ENCODE data around the gene TMEM250. TPM values are rescaled to one million over a fixed set of nuclear protein-coding genes. Genes with fewer than 3 reads are reported as not detected.
"Not testable (repeated sequence)": the region's sequence is repeated elsewhere in the genome, so short reads cannot be mapped to it uniquely, and the experiment has no call there.

TMEM250 gene
- total and polyA plus RNA-seq, 2 donors = 13.6 to 43.1 TPM

- H3K36me3 ChIP-seq (ENCODE audit: insufficient read depth) = no peaks in the 10 kb centered on the region
- peak overlapping the region; percentile 25 for H3K27ac ChIP-seq (ENCODE audit: low read depth)
- H3K4me1 ChIP-seq (ENCODE audit: insufficient read depth) = no peaks in the 10 kb centered on the region
- 68% methylated on average over 29 of the region's 29 CpGs for WGBS
- H3K4me3 ChIP-seq (ENCODE audit: low read depth, low read length) = no peak overlapping the region
- DNase-seq (ENCODE audit: extremely low spot score) = no peak
These were observed 11.3 kb downstream of the TMEM250 start for GRCh38 chr9:136107155-136107952.

- no peak for DNase-seq (ENCODE audit: extremely low spot score)
- no peaks in the 10 kb centered on the region for H3K4me1 ChIP-seq (ENCODE audit: insufficient read depth)
- 46% methylated on average over 17 of the region's 17 CpGs for WGBS
- no peak overlapping the region for H3K27ac ChIP-seq (ENCODE audit: low read depth)
- H3K36me3 ChIP-seq (ENCODE audit: insufficient read depth) = no peaks in the 10 kb centered on the region
- no peak overlapping the region for H3K4me3 ChIP-seq (ENCODE audit: low read depth, low read length)
These were observed 13.1 kb downstream of the TMEM250 start for GRCh38 chr9:136105398-136106135.

DNA sequence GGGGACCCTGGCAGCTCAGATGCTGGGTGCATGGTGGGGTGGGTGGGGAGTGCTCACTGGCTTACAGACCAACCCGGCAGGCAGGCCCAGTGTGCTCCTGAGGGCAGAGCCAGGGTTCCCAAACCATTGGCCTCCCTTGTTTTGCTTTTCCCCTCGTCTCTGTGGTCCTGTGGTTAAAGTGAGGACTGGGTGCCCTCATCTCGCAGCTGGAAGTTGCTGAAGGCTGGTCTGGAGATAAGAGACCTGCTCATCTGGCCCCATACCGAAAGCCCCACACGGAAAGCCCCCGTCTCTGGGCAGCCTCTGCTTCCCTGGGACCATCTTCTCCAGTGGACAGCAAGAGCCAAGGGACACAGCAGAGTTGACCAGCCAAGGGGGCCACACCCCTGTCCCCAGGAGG lies 13.8 kb downstream of the TMEM250 start:
- H3K36me3 ChIP-seq (ENCODE audit: insufficient read depth) = no peaks in the 10 kb centered on the region
- no peak for DNase-seq (ENCODE audit: extremely low spot score)
- no peak overlapping the region for H3K4me3 ChIP-seq (ENCODE audit: low read depth, low read length)
- H3K4me1 ChIP-seq (ENCODE audit: insufficient read depth) = no peaks in the 10 kb centered on the region
- 63% methylated on average over 6 of the region's 6 CpGs for WGBS
- no peak overlapping the region for H3K27ac ChIP-seq (ENCODE audit: low read depth)

DNA sequence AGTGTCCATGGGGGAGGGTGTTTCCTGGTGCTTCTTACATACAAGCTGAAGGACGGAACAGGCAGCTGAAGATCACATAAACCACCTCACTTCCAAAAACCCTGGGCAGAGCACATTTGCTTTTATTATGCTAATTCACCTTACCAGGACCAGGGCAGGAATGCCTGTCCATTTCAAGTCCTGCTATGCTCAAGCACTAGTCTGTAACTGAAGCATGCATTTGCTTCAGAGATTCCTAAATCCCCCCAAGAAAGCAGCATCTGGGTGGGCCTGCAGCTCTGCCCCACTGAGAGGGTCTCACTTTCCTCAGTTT lies 14.2 kb downstream of the TMEM250 start:
- H3K4me3 ChIP-seq (ENCODE audit: low read depth, low read length) = no peak overlapping the region
- no peaks in the 10 kb centered on the region for H3K4me1 ChIP-seq (ENCODE audit: insufficient read depth)
- 57% methylated on average over 1 of the region's 1 CpG for WGBS
- no peak overlapping the region for H3K27ac ChIP-seq (ENCODE audit: low read depth)
- no peaks in the 10 kb centered on the region for H3K36me3 ChIP-seq (ENCODE audit: insufficient read depth)
- no peak for DNase-seq (ENCODE audit: extremely low spot score)

GRCh38 chr9:136103651-136104487 lies 14.8 kb downstream of the TMEM250 start:
- H3K4me1 ChIP-seq (ENCODE audit: insufficient read depth) = no peaks in the 10 kb centered on the region
- DNase-seq (ENCODE audit: extremely low spot score) = no peak
- H3K36me3 ChIP-seq (ENCODE audit: insufficient read depth) = no peaks in the 10 kb centered on the region
- no peak overlapping the region for H3K4me3 ChIP-seq (ENCODE audit: low read depth, low read length)
- H3K27ac ChIP-seq (ENCODE audit: low read depth) = no peak overlapping the region
- 59% methylated on average over 34 of the region's 34 CpGs for WGBS

- not testable (repeated sequence) for H3K4me3 ChIP-seq (ENCODE audit: low read depth, low read length); H3K36me3 ChIP-seq (ENCODE audit: insufficient read depth); DNase-seq (ENCODE audit: extremely low spot score); H3K27ac ChIP-seq (ENCODE audit: low read depth); H3K4me1 ChIP-seq (ENCODE audit: insufficient read depth)
- 92% methylated on average over 13 of the region's 27 CpGs for WGBS
These were observed 17.0 kb downstream of the TMEM250 start for GRCh38 chr9:136101615-136102074.

- DNase-seq (ENCODE audit: extremely low spot score) = no peak
- H3K36me3 ChIP-seq (ENCODE audit: insufficient read depth) = no peaks in the 10 kb centered on the region
- 72% methylated on average over 26 of the region's 30 CpGs for WGBS
- H3K4me3 ChIP-seq (ENCODE audit: low read depth, low read length) = no peak overlapping the region
- H3K4me1 ChIP-seq (ENCODE audit: insufficient read depth) = peaks cover under 1% of the 10 kb centered on the region
- H3K27ac ChIP-seq (ENCODE audit: low read depth) = no peak overlapping the region
These were observed 17.7 kb downstream of the TMEM250 start for GRCh38 chr9:136100700-136101614.

GRCh38 chr9:136099542-136099941 lies 19.1 kb downstream of the TMEM250 start:
- Histone ChIP-seq H3K4me3 (ENCODE audit: low read depth, low read length) (no peak overlapping the region), H3K4me1 (ENCODE audit: insufficient read depth) (peaks cover 2% of the 10 kb centered on the region), H3K27ac (ENCODE audit: low read depth) (no peak overlapping the region), H3K36me3 (ENCODE audit: insufficient read depth) (no peaks in the 10 kb centered on the region)
- no peak for DNase-seq (ENCODE audit: extremely low spot score)
- WGBS = 78% methylated on average over 16 of the region's 25 CpGs

DNA sequence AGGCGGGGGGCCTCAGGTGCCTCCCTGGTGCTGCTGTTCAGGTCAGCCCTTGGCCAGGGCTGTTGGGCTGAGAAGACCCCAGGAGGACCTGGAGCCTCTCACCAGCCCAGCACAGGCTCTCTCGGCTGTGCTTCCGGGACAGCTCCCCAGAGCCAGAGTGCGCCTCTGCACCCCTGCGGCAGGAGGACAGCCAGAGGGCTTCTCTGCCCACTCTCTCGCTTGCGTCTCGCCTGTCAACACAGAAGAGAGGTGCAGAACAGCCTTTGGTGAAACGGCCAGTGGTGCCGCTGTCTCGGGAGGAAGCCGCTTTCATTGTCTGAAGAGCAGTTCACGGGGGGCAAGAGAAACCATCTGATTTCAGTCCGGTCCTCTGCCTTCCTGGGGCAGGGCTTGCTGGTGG lies 19.8 kb downstream of the TMEM250 start:
- H3K4me1 ChIP-seq (ENCODE audit: insufficient read depth) = peaks cover 2% of the 10 kb centered on the region
- DNase-seq (ENCODE audit: extremely low spot score) = no peak
- H3K36me3 ChIP-seq (ENCODE audit: insufficient read depth) = no peaks in the 10 kb centered on the region
- WGBS = 40% methylated on average over 14 of the region's 14 CpGs
- no peak overlapping the region for H3K27ac ChIP-seq (ENCODE audit: low read depth)
- no peak overlapping the region for H3K4me3 ChIP-seq (ENCODE audit: low read depth, low read length)

- 81% methylated on average over 11 of the region's 11 CpGs for WGBS
- Histone ChIP-seq H3K4me3 (ENCODE audit: low read depth, low read length) (no peak overlapping the region), H3K36me3 (ENCODE audit: insufficient read depth) (no peaks in the 10 kb centered on the region), H3K4me1 (ENCODE audit: insufficient read depth) (peaks cover 2% of the 10 kb centered on the region), H3K27ac (ENCODE audit: low read depth) (no peak overlapping the region)
- DNase-seq (ENCODE audit: extremely low spot score) = no peak
These were observed 20.5 kb downstream of the TMEM250 start for GRCh38 chr9:136098210-136098609.

- 81% methylated on average over 5 of the region's 5 CpGs for WGBS
- DNase-seq (ENCODE audit: extremely low spot score) = no peak
- Histone ChIP-seq H3K4me3 (ENCODE audit: low read depth, low read length) (no peak overlapping the region), H3K36me3 (ENCODE audit: insufficient read depth) (no peaks in the 10 kb centered on the region), H3K4me1 (ENCODE audit: insufficient read depth) (peaks cover 2% of the 10 kb centered on the region), H3K27ac (ENCODE audit: low read depth) (no peak overlapping the region)
These were observed 22.1 kb downstream of the TMEM250 start for GRCh38 chr9:136096505-136097001.

DNA sequence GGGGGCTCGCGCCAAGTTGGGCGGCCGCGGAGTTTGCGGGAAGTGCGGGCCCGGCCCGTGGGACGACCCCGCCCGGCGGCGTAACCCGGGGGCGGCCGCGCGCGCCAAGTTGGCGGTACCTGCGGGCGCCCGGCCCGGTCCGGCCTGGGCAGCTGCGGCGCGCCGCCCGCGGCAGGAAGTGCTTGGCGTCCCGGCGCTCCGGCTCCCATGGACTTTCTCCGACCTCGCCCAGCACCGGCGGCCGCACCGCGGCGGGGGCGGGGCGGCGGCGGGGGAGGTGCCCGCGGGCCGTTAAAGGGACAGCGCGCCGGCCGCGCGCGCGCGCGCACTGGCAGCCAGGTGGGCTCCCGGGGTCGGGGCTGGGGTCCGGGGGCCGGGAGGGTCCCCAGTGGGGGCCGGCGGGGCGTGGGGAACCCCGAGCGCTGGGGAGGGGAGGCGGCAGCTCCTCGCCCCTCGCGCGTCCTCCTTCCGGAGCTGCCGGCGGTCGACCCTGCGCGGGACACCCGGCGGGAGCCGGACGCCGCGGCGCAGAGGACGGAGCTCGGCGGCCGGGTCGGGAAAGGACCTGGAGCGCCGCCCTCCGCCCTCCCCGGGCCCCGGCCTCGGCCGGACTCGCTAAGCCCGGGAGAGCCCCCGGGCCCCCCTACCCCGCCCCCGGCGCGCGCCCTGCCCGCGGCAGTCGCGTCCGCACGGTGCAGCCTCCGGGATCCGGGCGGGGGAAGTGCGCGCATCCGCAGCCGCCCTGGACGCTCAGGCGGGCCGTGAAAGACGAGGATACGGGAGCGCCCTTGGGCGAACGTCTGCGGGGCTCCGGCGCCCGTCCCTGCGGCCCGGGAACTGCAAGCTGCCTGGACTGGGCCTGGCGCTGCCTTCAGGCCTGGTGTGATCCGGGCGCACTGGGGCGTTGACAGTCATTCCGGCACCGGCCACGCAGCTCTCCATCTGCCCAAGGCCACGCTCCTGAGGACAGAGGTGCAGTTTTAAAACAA lies 23.3 kb downstream of the TMEM250 start, which contains the start of gene NACC2:
Gene NACC2, minus strand, starts transcription at position 220 of the 989 bp plus-strand sequence. CDS start 44,768 bp downstream, outside the sequence.
- Histone ChIP-seq H3K36me3 (ENCODE audit: insufficient read depth) (no peaks in the 10 kb centered on the region), H3K27ac (ENCODE audit: low read depth) (peak within 1 kb of the TSS; percentile 75), H3K4me3 (ENCODE audit: low read depth, low read length) (peak within 1 kb of the TSS; percentile 92), H3K4me1 (ENCODE audit: insufficient read depth) (peaks cover 2% of the 10 kb centered on the region)
- no peak for DNase-seq (ENCODE audit: extremely low spot score)
- under 1% methylated on average over 141 of the region's 143 CpGs for WGBS
